H1 (cell line): ENCODE measurements around the gene ADNP2.

Experiments used
- CTCF ChIP-seq, 3 experiments: IDR thresholded peaks; 1 replicate in 2 of 3; 2 replicates in 1 of 3; pipeline versions ENCODE4 v1.5.1 to v1.6.1; 2011; ENCODE audit warnings: low read length in 3 of 3, mild to moderate bottlenecking in 3 of 3, inconsistent platforms in 2 of 3, low read depth in 1 of 3, moderate library complexity in 1 of 3; ENCODE audit not compliant: insufficient read depth in 1 of 3; ENCODE audit errors: control extremely low read depth in 1 of 3
- GTF2F1 ChIP-seq: IDR thresholded peaks from 2 replicates; pipeline ENCODE4 v1.6.1; 2012; ENCODE audit warnings: low read depth, low read length, improper control_type of control experiment, borderline replicate concordance
- PHF8 ChIP-seq: fragments of 200-600 bp; sonication (generic); conservative IDR thresholded peaks from 2 replicates; pipeline ENCODE4 v1.7.1; 2012; ENCODE audit warnings: low read depth, mild to moderate bottlenecking, inconsistent platforms, low read length, moderate library complexity
- POLR2A ChIP-seq, 2 experiments: IDR thresholded peaks; 1 replicate in 1 of 2; 2 replicates in 1 of 2; pipeline ENCODE4 v1.6.1; 2011; ENCODE audit warnings: low read depth in 2 of 2, low read length in 2 of 2, mild to moderate bottlenecking in 2 of 2; ENCODE audit errors: control extremely low read depth in 1 of 2
- POLR2AphosphoS5 ChIP-seq: IDR thresholded peaks from 2 replicates; pipeline ENCODE4 v1.6.1; 2011; ENCODE audit warnings: low read depth, low read length
- RFX5 ChIP-seq: IDR thresholded peaks from 2 replicates; pipeline ENCODE4 v1.6.1; 2011; ENCODE audit warnings: low read depth, low read length, improper control_type of control experiment, borderline replicate concordance
- ZNF274 ChIP-seq: IDR thresholded peaks from 2 replicates; pipeline ENCODE4 v1.7.0; 2012; ENCODE audit warnings: low read length, borderline replicate concordance; ENCODE audit errors: extremely low read depth

GRCh38 chr18:80119111-80119510 is 10.0 kb downstream of the ADNP2 start:
- no peak for TF ChIP-seq CTCF (IDR thresholded peaks at IDR 0.05; ENCODE audit: control extremely low read depth in 1 of 3, insufficient read depth in 1 of 3, low read depth in 1 of 3, low read length in 3 of 3)
- TF ChIP-seq RFX5, result no peak
- TF ChIP-seq GTF2F1, result no peak
- TF ChIP-seq POLR2AphosphoS5, result no peak
- no peak for TF ChIP-seq PHF8
- TF ChIP-seq POLR2A (IDR thresholded peaks at IDR 0.05; ENCODE audit: control extremely low read depth in 1 of 2, low read depth in 2 of 2, low read length in 2 of 2), result no peak
- no peak for TF ChIP-seq ZNF274
